ENCODE data around the gene CCDC141.

DNA sequence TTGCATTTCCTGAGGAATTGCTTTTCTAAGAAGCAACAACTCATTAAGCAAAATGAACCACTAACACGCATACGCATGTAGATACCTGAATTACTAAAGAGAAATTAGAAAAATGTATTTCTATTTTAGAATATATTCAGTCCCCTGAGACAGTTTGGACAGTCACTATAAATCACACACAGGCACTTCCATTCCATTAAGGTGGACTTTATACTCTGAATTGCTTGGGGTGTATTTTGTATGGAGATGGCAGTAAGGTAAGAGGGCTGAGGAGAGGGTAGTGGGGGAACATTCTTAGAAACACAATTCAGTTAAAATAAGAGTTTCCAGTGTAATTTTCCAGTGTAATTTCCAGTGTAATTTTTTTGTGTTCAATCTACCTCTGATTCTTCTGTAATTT, 1.8 kb downstream of the CCDC141 start:
- TF ChIP-seq CTCF (IDR thresholded peaks at IDR 0.05) = no peak
- TF ChIP-seq POLR2A (IDR thresholded peaks at IDR 0.05) = no peak
